Caco-2 (cell line): ENCODE measurements around the gene FAS. TPM values are rescaled to one million over a fixed set of nuclear protein-coding genes. Genes with fewer than 3 reads are reported as not detected.

Experiments
- BruUV-seq: library from RNA; stranded (reverse); fragments of 400-500 nt; replicated peaks from 2 replicates; lab custom pipeline; 2021; lab: Mats Ljungman, UMichigan
- CTCF ChIA-PET: fragments of 300-600 bp; sonication (Branson Sonifier 250); formaldehyde crosslinking; loops from one replicate; lab custom pipeline; 2022; ENCODE audit warnings: antibody characterized with exemption; lab: Charles Lee
- POLR2A ChIA-PET: fragments of 300-600 bp; sonication (Branson Sonifier 250); formaldehyde crosslinking; loops from one replicate; lab custom pipeline; 2022; ENCODE audit warnings: antibody characterized with exemption; lab: Charles Lee
- DNase-seq, 2 experiments: peaks; one replicate each; pipeline versions ENCODE4 v3.0.0 to v3.0.0-alpha.2; 2020 to 2022
- H3K27me3 ChIP-seq: replicated peaks from 2 replicates; pipeline ENCODE4 v1.6.0; 2011; ENCODE audit warnings: low read length; ENCODE audit not compliant: control insufficient read depth, insufficient read depth
- H3K36me3 ChIP-seq: 2 replicates; pipeline ENCODE4 v1.5.1; 2011; ENCODE audit warnings: low read length; ENCODE audit not compliant: control insufficient read depth, insufficient read depth
- H3K4me1 ChIP-seq: fragments of 250-450 bp; sonication (Bioruptor Pico); 2 replicates; pipeline ENCODE4 v1.5.1; 2020; ENCODE audit warnings: mild to moderate bottlenecking
- H3K4me3 ChIP-seq: 2 replicates; pipeline ENCODE4 v1.5.1; 2011; ENCODE audit warnings: low read depth, mild to moderate bottlenecking, control low read depth, low read length
- H3K9me3 ChIP-seq: fragments of 250-450 bp; sonication (Bioruptor Pico); 2 replicates; pipeline ENCODE4 v1.5.1; 2020; ENCODE audit warnings: mild to moderate bottlenecking, moderate library complexity
- H3K27ac Mint-ChIP-seq: one replicate; pipeline ENCODE4 v1.8.0; 2022; ENCODE audit warnings: mixed read lengths; ENCODE audit not compliant: unreplicated experiment
- H3K27me3 Mint-ChIP-seq: one replicate; pipeline ENCODE4 v1.8.0; 2022; ENCODE audit warnings: mixed read lengths; ENCODE audit not compliant: insufficient read depth, unreplicated experiment
- H3K36me3 Mint-ChIP-seq: one replicate; pipeline ENCODE4 v1.8.0; 2022; ENCODE audit warnings: mild to moderate bottlenecking, mixed read lengths; ENCODE audit not compliant: insufficient read depth, unreplicated experiment
- H3K4me1 Mint-ChIP-seq: one replicate; pipeline ENCODE4 v1.8.0; 2022; ENCODE audit warnings: low read depth, mixed read lengths; ENCODE audit not compliant: unreplicated experiment
- H3K4me3 Mint-ChIP-seq: one replicate; pipeline ENCODE4 v1.8.0; 2022; ENCODE audit warnings: mild to moderate bottlenecking, moderate library complexity, mixed read lengths; ENCODE audit not compliant: unreplicated experiment
- H3K9me3 Mint-ChIP-seq: one replicate; pipeline ENCODE4 v1.8.0; 2022; ENCODE audit warnings: mixed read lengths; ENCODE audit not compliant: unreplicated experiment
- intact Hi-C: fragments of 100-400 bp; cut with micrococcal nuclease; formaldehyde crosslinking; loops from one replicate; pipeline ENCODE4 v1.10.0; 2022; ENCODE audit not compliant: unreplicated experiment
- total RNA-seq: library from RNA; stranded (reverse); gene quantifications from 2 replicates; pipeline ENCODE4 v1.2.3, GENCODE V29; 2022
- TF ChIP-seq, protein P1 (sequence below), 2 experiments: fragments of 200-600 bp in 1 of 2; IDR thresholded peaks; 1 replicate in 1 of 2; 2 replicates in 1 of 2; pipeline versions ENCODE4 v1.5.1 to v1.8.0; 2011 to 2022; ENCODE audit warnings: antibody characterized with exemption in 1 of 2, control low read depth in 1 of 2, inconsistent platforms in 1 of 2, low read depth in 1 of 2, low read length in 1 of 2, mild to moderate bottlenecking in 1 of 2, moderate library complexity in 1 of 2; ENCODE audit not compliant: insufficient read depth in 1 of 2, severe bottlenecking in 1 of 2, unreplicated experiment in 1 of 2

The FAS gene
- total RNA-seq, 1 experiment from 2014 or later = not detected

- TF ChIP-seq, protein P1, sequence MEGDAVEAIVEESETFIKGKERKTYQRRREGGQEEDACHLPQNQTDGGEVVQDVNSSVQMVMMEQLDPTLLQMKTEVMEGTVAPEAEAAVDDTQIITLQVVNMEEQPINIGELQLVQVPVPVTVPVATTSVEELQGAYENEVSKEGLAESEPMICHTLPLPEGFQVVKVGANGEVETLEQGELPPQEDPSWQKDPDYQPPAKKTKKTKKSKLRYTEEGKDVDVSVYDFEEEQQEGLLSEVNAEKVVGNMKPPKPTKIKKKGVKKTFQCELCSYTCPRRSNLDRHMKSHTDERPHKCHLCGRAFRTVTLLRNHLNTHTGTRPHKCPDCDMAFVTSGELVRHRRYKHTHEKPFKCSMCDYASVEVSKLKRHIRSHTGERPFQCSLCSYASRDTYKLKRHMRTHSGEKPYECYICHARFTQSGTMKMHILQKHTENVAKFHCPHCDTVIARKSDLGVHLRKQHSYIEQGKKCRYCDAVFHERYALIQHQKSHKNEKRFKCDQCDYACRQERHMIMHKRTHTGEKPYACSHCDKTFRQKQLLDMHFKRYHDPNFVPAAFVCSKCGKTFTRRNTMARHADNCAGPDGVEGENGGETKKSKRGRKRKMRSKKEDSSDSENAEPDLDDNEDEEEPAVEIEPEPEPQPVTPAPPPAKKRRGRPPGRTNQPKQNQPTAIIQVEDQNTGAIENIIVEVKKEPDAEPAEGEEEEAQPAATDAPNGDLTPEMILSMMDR (IDR thresholded peaks at IDR 0.05; ENCODE audit: insufficient read depth in 1 of 2, low read depth in 1 of 2, low read length in 1 of 2, severe bottlenecking in 1 of 2, unreplicated experiment in 1 of 2) = no peak
- Mint-ChIP-seq H3K4me1 (no peaks in the 10 kb centered on the region), H3K36me3 (no peaks in the 10 kb centered on the region), H3K4me3 (no peak overlapping the region), H3K27me3 (peaks cover 13% of the 10 kb centered on the region), H3K27ac (no peak overlapping the region), H3K9me3 (no peaks in the 10 kb centered on the region)
- ChIA-PET CTCF (interaction anchor here (1.3 kb wide), 1 partner anchor 69 kb away, joined by 5 read pairs; no protein-coding TSS in a partner anchor), POLR2A (no interaction called here)
- no peaks in the 10 kb centered on the region for H3K4me1 ChIP-seq
- H3K36me3 ChIP-seq = no peaks in the 10 kb centered on the region
- no peak for DNase-seq
- intact Hi-C loops = no loop called here
- H3K9me3 ChIP-seq = no peaks in the 10 kb centered on the region
- no peaks in the 10 kb centered on the region for H3K27me3 ChIP-seq
- H3K4me3 ChIP-seq = no peak overlapping the region
- no TSS peak for BruUV-seq
Observed at GRCh38 chr10:89001729-89002072, 11.1 kb downstream of the FAS start.

- H3K4me1 Mint-ChIP-seq = no peaks in the 10 kb centered on the region
- H3K9me3 Mint-ChIP-seq = no peaks in the 10 kb centered on the region
- Histone ChIP-seq H3K4me3 (no peak overlapping the region), H3K9me3 (no peaks in the 10 kb centered on the region), H3K27me3 (no peaks in the 10 kb centered on the region), H3K36me3 (no peaks in the 10 kb centered on the region), H3K4me1 (no peaks in the 10 kb centered on the region)
- peaks cover 13% of the 10 kb centered on the region for H3K27me3 Mint-ChIP-seq
- no peak overlapping the region for H3K4me3 Mint-ChIP-seq
- no peaks in the 10 kb centered on the region for H3K36me3 Mint-ChIP-seq
- POLR2A ChIA-PET = no interaction called here
- DNase-seq = no peak
- H3K27ac Mint-ChIP-seq = no peak overlapping the region
- no TSS peak for BruUV-seq
- TF ChIP-seq, protein P1 (IDR thresholded peaks at IDR 0.05; ENCODE audit: insufficient read depth in 1 of 2, low read depth in 1 of 2, low read length in 1 of 2, severe bottlenecking in 1 of 2, unreplicated experiment in 1 of 2) = no peak
- CTCF ChIA-PET = no interaction called here
- intact Hi-C loops = no loop called here
Observed at GRCh38 chr10:89002226-89002978, 11.8 kb downstream of the FAS start.

- no peaks in the 10 kb centered on the region for H3K36me3 ChIP-seq
- no peaks in the 10 kb centered on the region for H3K27me3 ChIP-seq
- no TSS peak for BruUV-seq
- ChIA-PET CTCF (no interaction called here), POLR2A (no interaction called here)
- Mint-ChIP-seq H3K9me3 (no peaks in the 10 kb centered on the region), H3K4me1 (no peaks in the 10 kb centered on the region), H3K27ac (no peak overlapping the region), H3K36me3 (no peaks in the 10 kb centered on the region), H3K27me3 (peaks cover 15% of the 10 kb centered on the region), H3K4me3 (no peak overlapping the region)
- TF ChIP-seq, protein P1 (IDR thresholded peaks at IDR 0.05; ENCODE audit: insufficient read depth in 1 of 2, low read depth in 1 of 2, low read length in 1 of 2, severe bottlenecking in 1 of 2, unreplicated experiment in 1 of 2) = no peak
- DNase-seq = no peak
- intact Hi-C loops = no loop called here
- no peaks in the 10 kb centered on the region for H3K9me3 ChIP-seq
- H3K4me1 ChIP-seq = no peaks in the 10 kb centered on the region
- no peak overlapping the region for H3K4me3 ChIP-seq
Observed at GRCh38 chr10:89003344-89003743, 12.7 kb downstream of the FAS start.
